ENCODE measurements around the gene STEAP3.

- TF ChIP-seq CTCF (IDR thresholded peaks at IDR 0.05) (no peak), ZFX (IDR thresholded peaks at IDR 0.05; ENCODE audit: borderline replicate concordance) (no peak)
Observed at GRCh38 chr2:119227346-119227745, 3.7 kb downstream of the STEAP3 start.

Measured in 22Rv1 (cell line).